NCI-H82 (cell line): ENCODE measurements around the gene ASS1.
A peak's percentile ranks its signal among the peaks of the same experiment; 100 is the strongest.

Source experiments
- DNase-seq: peaks from one replicate; lab custom pipeline; 2025; lab: John Stamatoyannopoulos, UW

The ASS1 gene

DNA sequence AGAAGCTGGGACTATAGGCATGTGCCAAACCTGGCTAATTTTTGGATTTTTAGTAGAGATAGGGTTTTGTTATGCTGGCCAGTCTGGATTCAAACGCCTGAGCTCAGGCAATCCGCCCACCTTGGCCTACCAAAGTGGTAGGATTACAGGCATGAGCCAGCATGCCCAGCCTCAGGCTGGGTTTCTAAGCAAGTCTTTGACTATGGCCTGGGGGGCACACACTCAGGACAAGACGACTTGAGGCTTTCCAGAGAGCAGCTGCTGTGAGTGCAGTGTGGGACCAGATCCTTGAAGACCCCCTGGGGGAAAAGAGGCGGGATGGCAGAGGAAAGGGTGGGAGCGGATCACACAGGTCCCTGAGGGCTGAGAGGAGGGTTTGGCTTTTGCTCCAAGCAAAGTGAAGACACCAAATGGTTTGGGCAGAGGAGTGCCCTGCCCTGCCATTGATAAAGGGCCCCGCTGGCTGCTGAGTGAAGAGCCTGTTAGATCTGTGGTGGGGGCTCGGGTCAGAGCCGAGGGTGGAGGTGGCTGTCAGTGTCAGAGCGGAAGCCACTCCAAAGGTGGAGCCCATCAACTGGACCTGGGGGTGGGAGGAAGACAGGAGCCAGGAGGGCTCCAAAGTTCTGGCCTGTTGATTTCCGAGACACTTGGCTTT lies 87.8 kb downstream of the ASS1 start:
- no peak for DNase-seq

DNA sequence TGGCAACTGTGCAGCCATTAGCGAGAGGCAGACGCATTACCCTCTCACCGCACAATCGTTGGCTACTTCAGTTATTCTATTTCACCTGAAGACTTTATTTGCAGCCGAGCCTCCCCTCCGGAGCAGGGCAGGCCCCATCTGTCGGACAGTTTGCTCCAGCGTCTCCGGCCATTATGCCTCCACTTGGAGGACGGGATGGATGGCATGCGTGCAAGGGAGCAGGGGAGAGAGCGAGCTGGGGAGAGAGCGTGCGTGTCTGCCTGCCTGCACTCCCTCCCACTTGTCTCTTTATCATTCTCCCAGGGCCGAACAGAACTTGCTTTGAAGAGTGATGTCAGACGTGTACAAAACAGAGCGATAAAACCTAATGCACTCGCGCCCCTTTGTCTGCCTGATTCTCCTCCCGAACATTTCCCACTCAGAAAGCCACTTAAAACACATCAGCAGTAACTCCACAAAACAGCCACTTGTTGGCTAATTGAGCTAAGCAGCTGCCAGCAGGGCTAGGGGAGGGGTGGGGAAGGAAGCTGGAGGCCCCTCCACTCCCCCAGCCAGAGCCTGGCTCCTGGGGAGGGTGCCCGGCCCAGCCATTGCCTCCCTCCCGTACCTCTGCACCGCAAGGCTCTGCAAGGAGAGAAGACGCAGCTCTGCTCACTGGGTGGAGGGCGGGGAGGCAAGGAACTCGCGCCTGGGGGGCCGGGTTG lies 91.2 kb downstream of the ASS1 start:
- peak; percentile 57 for DNase-seq

DNA sequence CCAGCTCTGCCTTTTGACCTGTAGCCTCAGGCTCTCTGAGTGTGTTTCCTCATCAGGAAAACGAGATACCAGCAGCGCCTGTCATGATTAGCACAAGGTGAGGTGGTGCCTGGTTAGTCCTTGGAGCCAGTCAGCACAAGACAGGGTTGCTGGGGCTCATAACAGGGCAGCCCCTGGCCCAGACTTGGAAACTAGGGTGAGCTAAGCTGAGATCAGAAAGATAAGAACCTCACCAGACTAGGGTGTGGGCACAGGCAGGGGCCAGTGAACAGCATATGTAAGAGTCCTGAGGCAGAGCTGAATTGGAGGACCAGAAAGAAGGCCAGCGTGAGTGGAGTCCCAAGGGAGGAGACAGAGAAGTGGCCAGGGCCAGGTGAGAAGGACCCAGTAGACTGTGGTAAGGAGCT lies 91.9 kb downstream of the ASS1 start:
- DNase-seq: no peak

- no peak for DNase-seq
Measured at GRCh38 chr9:130537346-130538050, 92.7 kb downstream of the ASS1 start.

DNA sequence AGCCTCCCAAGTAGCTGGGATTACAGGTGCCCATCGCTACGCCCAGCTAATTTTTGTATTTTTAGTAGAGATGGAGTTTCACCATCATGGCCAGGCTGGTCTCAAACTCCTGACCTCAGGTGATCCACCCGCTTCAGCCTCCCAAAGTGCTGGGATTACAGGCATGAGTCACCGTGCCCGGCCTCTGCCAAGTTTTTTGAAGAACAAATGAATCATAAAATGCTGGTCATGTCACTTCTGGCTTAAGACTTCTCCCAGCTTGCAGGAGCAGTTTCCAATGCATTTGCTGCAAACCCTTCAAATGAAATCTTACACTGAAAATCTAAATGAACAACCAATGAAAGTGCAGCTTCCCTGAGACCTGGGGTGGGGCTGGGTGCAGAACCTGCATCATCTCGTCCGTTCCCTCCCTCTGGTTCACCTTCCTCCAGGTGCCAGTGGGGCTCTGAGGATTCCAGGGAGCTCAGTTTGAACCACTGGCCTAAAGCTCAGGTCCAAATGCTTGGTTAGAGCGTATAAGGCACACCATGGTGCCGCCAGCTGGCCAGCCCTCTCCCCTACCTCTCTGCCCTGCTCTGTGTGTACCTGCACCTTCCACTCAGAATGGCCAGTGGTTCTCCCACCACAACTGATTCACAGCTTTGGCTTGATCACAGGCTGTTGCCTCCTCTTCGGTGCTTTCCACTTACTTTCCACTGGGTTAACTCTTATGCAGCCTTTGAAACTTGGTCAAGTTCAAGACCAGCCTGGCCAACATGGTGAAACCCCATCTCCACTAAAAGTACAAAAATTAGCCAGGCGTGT lies 94.9 kb downstream of the ASS1 start:
- no peak for DNase-seq

- no peak for DNase-seq
Measured at GRCh38 chr9:130541533-130541932, 96.8 kb downstream of the ASS1 start.

- DNase-seq: no peak
Measured at GRCh38 chr9:130542038-130542437, 97.3 kb downstream of the ASS1 start.

GRCh38 chr9:130542457-130543228 lies 97.9 kb downstream of the ASS1 start:
- no peak for DNase-seq

DNA sequence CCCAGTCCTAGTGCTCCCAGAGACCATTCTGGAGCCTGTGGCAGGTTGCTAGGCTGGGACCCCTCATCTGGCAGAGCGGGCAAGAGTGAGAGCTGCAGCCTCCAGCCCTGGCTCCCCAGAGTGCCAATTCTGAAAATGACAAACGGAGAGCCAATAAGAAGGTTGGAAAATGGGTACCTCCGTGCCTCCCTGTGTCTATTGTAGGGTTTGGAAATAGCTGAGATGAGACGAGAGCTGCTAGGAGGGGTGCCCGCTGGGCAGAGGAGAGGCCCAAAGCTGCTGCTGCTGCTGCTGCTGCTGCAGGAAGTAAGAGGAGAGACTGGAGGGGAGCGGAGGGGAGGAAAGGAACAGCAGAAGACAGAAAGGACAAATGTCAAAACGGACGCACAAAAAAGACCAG lies 98.6 kb downstream of the ASS1 start:
- no peak for DNase-seq

- no peak for DNase-seq
Measured at GRCh38 chr9:130543859-130544258, 99.1 kb downstream of the ASS1 start.

- DNase-seq: no peak
Measured at GRCh38 chr9:130544364-130544763, 99.6 kb downstream of the ASS1 start.

DNA sequence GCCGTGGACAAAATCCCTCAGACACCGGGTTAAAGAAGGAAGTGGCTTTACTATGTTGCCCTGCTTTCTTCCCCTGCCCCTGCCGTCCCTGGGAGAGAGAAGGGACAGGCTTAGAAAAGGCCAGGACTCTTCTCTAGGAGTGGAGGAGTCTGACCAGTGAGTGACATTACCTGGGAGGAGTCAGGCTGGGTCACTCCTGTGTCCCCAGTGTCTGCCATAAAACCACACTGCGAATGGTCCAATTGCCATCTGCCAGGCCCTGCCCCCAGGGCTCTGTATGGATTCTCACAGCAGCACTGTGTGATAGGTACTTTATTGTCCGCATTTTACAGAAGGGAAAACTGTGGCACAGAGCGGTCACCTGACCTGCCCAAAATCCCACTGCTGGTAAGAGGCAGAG lies 103.3 kb downstream of the ASS1 start:
- no peak for DNase-seq

- peak; percentile 25 for DNase-seq
Measured at GRCh38 chr9:130549093-130549735, 104.5 kb downstream of the ASS1 start.
